Measurements from ENCODE around the gene AVEN.

Gene AVEN

GRCh38 chr15:33907326-33907725, 131.7 kb downstream of the AVEN start:
- FAIRE-seq = no peak

GRCh38 chr15:33903661-33904060, 135.3 kb downstream of the AVEN start:
- FAIRE-seq = no peak

- no peak for FAIRE-seq
Measured at GRCh38 chr15:33902043-33902442, 137.0 kb downstream of the AVEN start.

- no peak for FAIRE-seq
Measured at GRCh38 chr15:33894193-33894592, 144.8 kb downstream of the AVEN start.

- FAIRE-seq = no peak
Measured at GRCh38 chr15:33888176-33888575, 150.8 kb downstream of the AVEN start.

- no peak for FAIRE-seq
Measured at GRCh38 chr15:33882921-33883320, 156.1 kb downstream of the AVEN start.

- no peak for FAIRE-seq
Measured at GRCh38 chr15:33874156-33874555, 164.8 kb downstream of the AVEN start.

GRCh38 chr15:33872416-33873106, 166.4 kb downstream of the AVEN start:
- no peak for FAIRE-seq

GRCh38 chr15:33871980-33872379, 167.0 kb downstream of the AVEN start:
- no peak for FAIRE-seq

GRCh38 chr15:33866101-33866737, 172.8 kb downstream of the AVEN start:
- FAIRE-seq = no peak

- no peak for FAIRE-seq
Measured at GRCh38 chr15:33865416-33865815, 173.6 kb downstream of the AVEN start.

GRCh38 chr15:33864360-33865075, 174.5 kb downstream of the AVEN start:
- no peak for FAIRE-seq

GRCh38 chr15:33860754-33861153, 178.2 kb downstream of the AVEN start:
- FAIRE-seq = no peak

- FAIRE-seq = no peak
Measured at GRCh38 chr15:33859992-33860545, 178.9 kb downstream of the AVEN start.

- no peak for FAIRE-seq
Measured at GRCh38 chr15:33858836-33859235, 180.2 kb downstream of the AVEN start.

- FAIRE-seq = no peak
Measured at GRCh38 chr15:33857726-33858125, 181.3 kb downstream of the AVEN start.

GRCh38 chr15:33852570-33852969, 186.4 kb downstream of the AVEN start:
- FAIRE-seq = no peak

- no peak for FAIRE-seq
Measured at GRCh38 chr15:33852094-33852493, 186.9 kb downstream of the AVEN start.

GRCh38 chr15:33851079-33851478, 187.9 kb downstream of the AVEN start:
- FAIRE-seq = no peak

- FAIRE-seq = no peak
Measured at GRCh38 chr15:33848011-33848410, 191.0 kb downstream of the AVEN start.

- no peak for FAIRE-seq
Measured at GRCh38 chr15:33846862-33847261, 192.1 kb downstream of the AVEN start.

- no peak for FAIRE-seq
Measured at GRCh38 chr15:33846142-33846541, 192.9 kb downstream of the AVEN start.

GRCh38 chr15:33844597-33844996, 194.4 kb downstream of the AVEN start:
- no peak for FAIRE-seq

- FAIRE-seq = no peak
Measured at GRCh38 chr15:33844186-33844585, 194.8 kb downstream of the AVEN start.

All from TTC549 (cell line).